CD4-positive, alpha-beta T cell (primary cell): ENCODE results near the gene LAMA2. TPM values are rescaled to one million over a fixed set of nuclear protein-coding genes. Genes with fewer than 3 reads are reported as not detected.

Experiments
- ATAC-seq: fragments of 200-7000 bp; cut with Tn5 transposase; one replicate; pipeline ENCODE4 v1.10.0; 2022; ENCODE audit warnings: mild to moderate bottlenecking; ENCODE audit not compliant: poor library complexity
- CTCF ChIA-PET: fragments of 350-600 bp; sonication (Branson Sonifier 250); formaldehyde crosslinking; loops from one replicate; lab custom pipeline; 2021; ENCODE audit warnings: antibody characterized with exemption, inconsistent platforms; lab: Charles Lee
- POLR2A ChIA-PET: fragments of 350-600 bp; sonication (Branson Sonifier 250); formaldehyde crosslinking; loops from one replicate; lab custom pipeline; 2021; ENCODE audit warnings: antibody characterized with exemption, inconsistent platforms; lab: Charles Lee
- DNase-seq, 14 experiments: peaks; one replicate each; pipeline ENCODE4 v3.0.0-alpha.2; 2013 to 2020; ENCODE audit warnings: mixed read lengths in 2 of 14
- H3K27ac ChIP-seq, 2 donors: one replicate each; pipeline versions ENCODE4 v1.5.1 to v1.7.0; 2013; ENCODE audit warnings: low read length in 2 of 2, low read depth in 1 of 2, mild to moderate bottlenecking in 1 of 2
- H3K27me3 ChIP-seq, 2 experiments: 1 replicate in 1 of 2; 2 replicates in 1 of 2; pipeline versions ENCODE4 v1.6.1 to v1.7.0; 2013; ENCODE audit warnings: low read length in 2 of 2, control low read depth in 1 of 2, mild to moderate bottlenecking in 1 of 2, moderate library complexity in 1 of 2; ENCODE audit not compliant: insufficient read depth in 2 of 2, control insufficient read depth in 1 of 2
- H3K36me3 ChIP-seq: one replicate; pipeline ENCODE4 v1.6.1; 2013; ENCODE audit warnings: low read length, control low read depth; ENCODE audit not compliant: insufficient read depth
- H3K4me1 ChIP-seq: one replicate; pipeline ENCODE4 v1.6.1; 2013; ENCODE audit warnings: low read length, control low read depth; ENCODE audit not compliant: insufficient read depth
- H3K4me3 ChIP-seq: one replicate; pipeline ENCODE4 v1.5.1; 2013; ENCODE audit warnings: mild to moderate bottlenecking, low read length, moderate library complexity
- H3K9me3 ChIP-seq, 2 experiments: 1 replicate in 1 of 2; 2 replicates in 1 of 2; pipeline versions ENCODE4 v1.6.1 to v1.7.0; 2013; ENCODE audit warnings: low read length in 2 of 2, mild to moderate bottlenecking in 2 of 2, control low read depth in 1 of 2, moderate library complexity in 1 of 2; ENCODE audit not compliant: control insufficient read depth in 1 of 2, insufficient read depth in 1 of 2
- H3K27ac Mint-ChIP-seq: one replicate; pipeline ENCODE4 v1.8.0; 2020; ENCODE audit warnings: mixed read lengths
- H3K27me3 Mint-ChIP-seq: one replicate; pipeline ENCODE4 v1.8.0; 2021; ENCODE audit warnings: mixed read lengths
- H3K36me3 Mint-ChIP-seq: one replicate; pipeline ENCODE4 v1.8.0; 2021; ENCODE audit warnings: low read depth, mixed read lengths
- H3K4me1 Mint-ChIP-seq: one replicate; pipeline ENCODE4 v1.8.0; 2021; ENCODE audit warnings: low read depth, mixed read lengths
- H3K4me3 Mint-ChIP-seq: one replicate; pipeline ENCODE4 v1.8.0; 2020; ENCODE audit warnings: mild to moderate bottlenecking, mixed read lengths
- H3K9me3 Mint-ChIP-seq: one replicate; pipeline ENCODE4 v1.8.0; 2020; ENCODE audit warnings: mixed read lengths
- CTCF ChIP-seq: fragments of 200-600 bp; IDR thresholded peaks from one replicate; pipeline ENCODE4 v1.8.0; 2022; ENCODE audit warnings: antibody characterized with exemption, mild to moderate bottlenecking
- intact Hi-C, 2 experiments: fragments of 100-400 bp; cut with DNase I in 1 of 2; cut with micrococcal nuclease in 1 of 2; formaldehyde crosslinking; loops; one replicate each; pipeline versions ENCODE4 v1.15.1 to v1.9.0; 2023 to 2025; cut with DNase I, micrococcal nuclease
- total RNA-seq, 174 experiments: library from RNA in 2 of 174; stranded (reverse) in 2 of 174; gene quantifications; one replicate each; pipeline ENCODE4 v1.2.3 and lab custom pipeline; 2021 to 2026

Gene LAMA2
- total RNA-seq, 2 experiments from 2014 or later, result 0.05 to 0.06 TPM

GRCh38 chr6:129565811-129566210, 682.9 kb downstream of the LAMA2 start:
- Histone ChIP-seq H3K9me3 (no peaks in the 10 kb centered on the region), H3K36me3 (no peaks in the 10 kb centered on the region), H3K27ac (no peak overlapping the region), H3K4me1 (no peaks in the 10 kb centered on the region), H3K4me3 (no peak overlapping the region), H3K27me3 (no peaks in the 10 kb centered on the region)
- ChIA-PET CTCF (interaction anchor here (1.1 kb wide), 1 partner anchor 27 kb away, joined by 3 read pairs; no protein-coding TSS in a partner anchor), POLR2A (no interaction called here)
- H3K27ac Mint-ChIP-seq, result no peak overlapping the region
- no peak for DNase-seq
- intact Hi-C loops, result no loop called here
- no peaks in the 10 kb centered on the region for H3K27me3 Mint-ChIP-seq
- no peak for TF ChIP-seq CTCF
- H3K36me3 Mint-ChIP-seq, result no peaks in the 10 kb centered on the region
- H3K4me1 Mint-ChIP-seq, result peaks cover 5% of the 10 kb centered on the region
- no peak for ATAC-seq
- no peaks in the 10 kb centered on the region for H3K9me3 Mint-ChIP-seq
- H3K4me3 Mint-ChIP-seq, result no peak overlapping the region
